Brain microvascular endothelial cell (primary cell): ENCODE data around the gene FAM20A.

Experiments
- DNase-seq: peaks from one replicate; pipeline ENCODE4 v3.0.0-alpha.2; 2020
- H3K27ac ChIP-seq: fragments of 250-450 bp; sonication (Bioruptor Pico); 2 replicates; pipeline ENCODE4 v1.5.1; 2020; ENCODE audit warnings: mild to moderate bottlenecking, moderate library complexity
- H3K27me3 ChIP-seq: fragments of 250-450 bp; sonication (Bioruptor Pico); replicated peaks from 2 replicates; pipeline ENCODE4 v1.5.1; 2020; ENCODE audit warnings: mild to moderate bottlenecking
- H3K36me3 ChIP-seq: fragments of 250-450 bp; sonication (Bioruptor Pico); replicated peaks from 2 replicates; pipeline ENCODE4 v1.5.1; 2020; ENCODE audit warnings: mild to moderate bottlenecking
- H3K4me3 ChIP-seq: 2 replicates; pipeline ENCODE4 v1.5.1; 2011; ENCODE audit warnings: low read depth, mild to moderate bottlenecking, control low read depth, low read length, moderate library complexity
- in situ Hi-C: cut with HindIII; loops from 2 replicates; pipeline ENCODE4 v1.10.0; 2017; ENCODE audit warnings: low sequenced_read_pairs, low pct_ligation_motif_present
- TF ChIP-seq, protein P1 (sequence below): IDR thresholded peaks from 2 replicates; pipeline ENCODE4 v1.5.1; 2011; ENCODE audit warnings: low read depth, mild to moderate bottlenecking, moderate library complexity, low read length, control low read depth, inconsistent platforms; ENCODE audit errors: missing control alignments

Gene FAM20A

DNA sequence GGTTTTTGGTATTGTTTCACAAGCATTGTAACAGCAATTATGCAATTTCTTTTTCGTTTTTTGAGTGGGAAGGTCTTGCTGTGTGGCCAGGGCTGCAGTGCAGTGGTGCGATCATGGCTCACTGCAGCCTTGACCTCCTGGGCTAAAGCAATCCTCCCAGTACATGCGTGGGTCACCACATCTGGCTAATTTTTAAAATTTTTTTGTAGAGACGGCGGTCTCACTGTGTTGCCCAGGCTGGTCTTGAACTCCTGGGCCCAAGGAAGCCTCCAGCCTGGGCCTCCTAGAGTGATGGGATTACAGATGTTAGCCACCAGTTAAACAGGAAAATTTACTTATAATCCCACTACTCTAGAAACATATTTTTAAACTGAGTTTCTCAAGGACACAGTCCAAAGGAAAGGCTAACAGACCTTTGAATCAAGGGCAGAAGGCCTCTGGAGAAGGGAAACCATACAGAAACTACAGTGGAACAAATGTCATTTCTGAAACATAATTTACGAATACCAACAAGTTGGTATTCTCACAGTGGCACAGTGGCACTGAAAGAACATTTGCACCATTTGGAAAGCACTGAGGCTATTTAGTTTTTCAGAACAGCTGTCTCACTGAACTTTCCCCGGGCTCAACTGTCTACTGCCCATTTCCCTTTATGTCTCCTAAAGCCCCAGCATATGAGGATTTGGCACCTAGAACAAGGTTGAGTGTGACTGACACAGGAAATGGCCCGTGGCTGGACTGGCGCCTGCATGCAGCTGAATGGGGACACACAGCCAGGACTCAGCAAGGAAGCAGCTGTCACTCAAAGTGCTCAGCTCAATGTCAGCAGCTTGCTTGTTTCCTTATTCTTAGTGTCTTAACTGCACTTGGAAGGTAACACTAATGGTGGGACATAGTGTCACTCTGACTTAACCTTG lies 91.8 kb downstream of the FAM20A start:
- in situ Hi-C loops: no loop called here
- Histone ChIP-seq H3K27ac (no peak overlapping the region), H3K4me3 (no peak overlapping the region), H3K27me3 (no peaks in the 10 kb centered on the region), H3K36me3 (no peaks in the 10 kb centered on the region)
- no peak for DNase-seq
- TF ChIP-seq, protein P1, sequence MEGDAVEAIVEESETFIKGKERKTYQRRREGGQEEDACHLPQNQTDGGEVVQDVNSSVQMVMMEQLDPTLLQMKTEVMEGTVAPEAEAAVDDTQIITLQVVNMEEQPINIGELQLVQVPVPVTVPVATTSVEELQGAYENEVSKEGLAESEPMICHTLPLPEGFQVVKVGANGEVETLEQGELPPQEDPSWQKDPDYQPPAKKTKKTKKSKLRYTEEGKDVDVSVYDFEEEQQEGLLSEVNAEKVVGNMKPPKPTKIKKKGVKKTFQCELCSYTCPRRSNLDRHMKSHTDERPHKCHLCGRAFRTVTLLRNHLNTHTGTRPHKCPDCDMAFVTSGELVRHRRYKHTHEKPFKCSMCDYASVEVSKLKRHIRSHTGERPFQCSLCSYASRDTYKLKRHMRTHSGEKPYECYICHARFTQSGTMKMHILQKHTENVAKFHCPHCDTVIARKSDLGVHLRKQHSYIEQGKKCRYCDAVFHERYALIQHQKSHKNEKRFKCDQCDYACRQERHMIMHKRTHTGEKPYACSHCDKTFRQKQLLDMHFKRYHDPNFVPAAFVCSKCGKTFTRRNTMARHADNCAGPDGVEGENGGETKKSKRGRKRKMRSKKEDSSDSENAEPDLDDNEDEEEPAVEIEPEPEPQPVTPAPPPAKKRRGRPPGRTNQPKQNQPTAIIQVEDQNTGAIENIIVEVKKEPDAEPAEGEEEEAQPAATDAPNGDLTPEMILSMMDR: no peak

DNA sequence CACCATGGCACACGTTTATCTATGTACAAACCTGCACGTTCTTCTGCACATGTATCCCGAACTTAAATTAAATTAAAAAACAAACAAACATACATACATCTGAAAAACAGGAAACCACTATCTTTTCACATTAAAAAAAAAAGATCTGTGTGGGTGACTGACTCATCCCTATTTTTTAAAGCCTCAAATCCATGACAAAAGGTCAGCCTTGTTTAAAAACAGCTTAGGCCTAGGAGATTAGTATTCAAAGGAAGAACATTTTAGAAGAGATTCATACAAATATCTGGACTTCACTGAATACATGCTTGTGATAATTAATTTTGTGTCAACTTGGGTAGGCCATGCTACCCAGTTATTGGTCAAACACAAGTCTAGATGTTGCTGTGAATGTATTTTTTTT lies 93.6 kb downstream of the FAM20A start:
- Histone ChIP-seq H3K4me3 (no peak overlapping the region), H3K27me3 (no peaks in the 10 kb centered on the region), H3K36me3 (no peaks in the 10 kb centered on the region), H3K27ac (no peak overlapping the region)
- no peak for DNase-seq
- TF ChIP-seq, protein P1: no peak
- in situ Hi-C loops: no loop called here

DNA sequence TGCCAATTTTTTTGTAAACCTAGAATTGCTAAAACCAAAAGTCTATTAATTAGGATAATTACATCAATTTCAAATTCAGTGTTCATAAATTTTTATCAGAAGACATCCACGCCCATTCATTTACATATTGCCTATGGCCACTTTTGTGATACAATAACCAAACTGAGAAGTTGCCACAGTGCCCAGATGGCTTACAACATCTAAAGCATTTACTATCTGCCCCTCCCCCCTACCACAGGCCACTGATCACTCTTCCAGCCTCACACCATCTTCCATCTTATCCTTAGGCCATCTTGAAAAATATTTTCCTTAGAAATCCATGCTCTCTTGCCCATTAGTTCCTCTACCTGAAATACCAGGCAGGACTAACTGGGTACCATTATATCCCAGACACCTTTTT lies 95.2 kb downstream of the FAM20A start:
- H3K27ac ChIP-seq: no peak overlapping the region
- no peaks in the 10 kb centered on the region for H3K27me3 ChIP-seq
- no peak for DNase-seq
- no peak overlapping the region for H3K4me3 ChIP-seq
- TF ChIP-seq, protein P1: no peak
- H3K36me3 ChIP-seq: no peaks in the 10 kb centered on the region
- in situ Hi-C loops: no loop called here

DNA sequence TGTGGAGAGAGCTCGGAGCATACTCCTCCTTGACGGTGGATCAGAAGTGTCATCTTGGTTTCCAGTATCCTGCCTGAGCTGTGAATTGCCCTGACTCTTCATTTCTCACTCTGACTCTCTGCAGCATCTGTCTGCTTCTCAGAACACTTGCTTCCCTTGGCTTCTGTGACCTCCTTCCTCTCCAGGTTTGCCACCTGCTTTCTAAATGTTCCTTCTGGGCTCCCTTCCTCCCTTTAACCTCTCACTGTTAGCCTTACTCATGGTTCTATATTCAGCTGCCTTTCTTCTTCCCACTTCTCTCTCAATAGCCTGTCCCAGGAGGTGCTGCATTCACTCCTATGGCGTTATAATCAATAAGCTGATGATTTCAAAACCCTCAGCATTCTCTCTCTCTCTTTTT lies 100.1 kb downstream of the FAM20A start:
- Histone ChIP-seq H3K27me3 (no peaks in the 10 kb centered on the region), H3K36me3 (no peaks in the 10 kb centered on the region), H3K4me3 (no peak overlapping the region), H3K27ac (no peak overlapping the region)
- TF ChIP-seq, protein P1: no peak
- DNase-seq: no peak
- in situ Hi-C loops: no loop called here

DNA sequence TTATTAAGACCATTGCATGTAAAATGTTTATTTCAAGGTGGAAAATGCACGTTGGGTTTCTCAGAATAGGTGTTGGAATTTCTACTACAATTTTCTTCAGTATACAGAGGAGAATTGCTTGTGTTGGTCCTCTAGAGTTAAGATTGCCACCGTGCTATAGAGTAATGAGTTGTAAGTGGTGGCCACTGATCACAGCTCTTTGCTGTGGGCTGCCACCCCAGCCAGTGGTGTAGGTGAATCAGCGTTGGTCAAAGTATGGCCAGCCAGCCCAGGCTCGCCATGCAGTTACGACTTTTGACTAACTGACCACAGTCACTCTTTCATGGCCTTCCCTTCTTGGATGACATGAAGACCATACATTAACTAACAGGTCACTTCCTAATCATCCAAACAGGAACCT lies 101.6 kb downstream of the FAM20A start:
- no peak overlapping the region for H3K27ac ChIP-seq
- TF ChIP-seq, protein P1: no peak
- no peaks in the 10 kb centered on the region for H3K36me3 ChIP-seq
- H3K27me3 ChIP-seq: no peaks in the 10 kb centered on the region
- H3K4me3 ChIP-seq: no peak overlapping the region
- in situ Hi-C loops: no loop called here
- DNase-seq: no peak
